ENCODE measurements around the gene ZFP91.

The ZFP91 gene

GRCh38 chr11:58632510-58632909 is 53.6 kb downstream of the ZFP91 start:
- DNase-seq, result no peak

GRCh38 chr11:58636587-58636986 is 57.7 kb downstream of the ZFP91 start:
- DNase-seq, result no peak

GRCh38 chr11:58637371-58637770 is 58.5 kb downstream of the ZFP91 start:
- no peak for DNase-seq

- DNase-seq, result no peak
Observed at GRCh38 chr11:58639103-58639502, 60.2 kb downstream of the ZFP91 start.

GRCh38 chr11:58639669-58640068 is 60.8 kb downstream of the ZFP91 start:
- DNase-seq, result no peak

GRCh38 chr11:58640386-58641023 is 61.6 kb downstream of the ZFP91 start:
- DNase-seq, result no peak

- no peak for DNase-seq
Observed at GRCh38 chr11:58641341-58641740, 62.5 kb downstream of the ZFP91 start.

GRCh38 chr11:58641803-58642581 is 63.1 kb downstream of the ZFP91 start:
- DNase-seq, result no peak

- DNase-seq, result no peak
Observed at GRCh38 chr11:58645854-58646253, 67.0 kb downstream of the ZFP91 start.

- no peak for DNase-seq
Observed at GRCh38 chr11:58647141-58647699, 68.4 kb downstream of the ZFP91 start.

GRCh38 chr11:58647866-58648265 is 69.0 kb downstream of the ZFP91 start:
- no peak for DNase-seq

- no peak for DNase-seq
Observed at GRCh38 chr11:58649623-58650022, 70.8 kb downstream of the ZFP91 start.

GRCh38 chr11:58650496-58650895 is 71.6 kb downstream of the ZFP91 start:
- no peak for DNase-seq

GRCh38 chr11:58652726-58653280 is 73.9 kb downstream of the ZFP91 start:
- no peak for DNase-seq

GRCh38 chr11:58654079-58654907 is 75.4 kb downstream of the ZFP91 start:
- DNase-seq, result peak; percentile 87

GRCh38 chr11:58654908-58655296 is 76.0 kb downstream of the ZFP91 start:
- no peak for DNase-seq

GRCh38 chr11:58656348-58656747 is 77.5 kb downstream of the ZFP91 start:
- DNase-seq, result no peak

GRCh38 chr11:58658623-58659022 is 79.8 kb downstream of the ZFP91 start:
- DNase-seq, result no peak

- no peak for DNase-seq
Observed at GRCh38 chr11:58659404-58659803, 80.5 kb downstream of the ZFP91 start.

GRCh38 chr11:58659910-58660570 is 81.2 kb downstream of the ZFP91 start:
- no peak for DNase-seq

All from stimulated activated CD4-positive, alpha-beta T cell treated with anti-CD3 and anti-CD28 coated beads, Interleukin-15, amount 100 ng/mL, for 24 hours (primary cell).